GM19467 (cell line): ENCODE results near the gene CAND2.

Source experiments
- ATAC-seq: cut with Tn5 transposase; IDR thresholded peaks from one replicate; pipeline ENCODE4 v1.9.1; 2021; ENCODE audit warnings: mild to moderate bottlenecking, moderate library complexity; ENCODE audit not compliant: unreplicated experiment

The CAND2 gene

DNA sequence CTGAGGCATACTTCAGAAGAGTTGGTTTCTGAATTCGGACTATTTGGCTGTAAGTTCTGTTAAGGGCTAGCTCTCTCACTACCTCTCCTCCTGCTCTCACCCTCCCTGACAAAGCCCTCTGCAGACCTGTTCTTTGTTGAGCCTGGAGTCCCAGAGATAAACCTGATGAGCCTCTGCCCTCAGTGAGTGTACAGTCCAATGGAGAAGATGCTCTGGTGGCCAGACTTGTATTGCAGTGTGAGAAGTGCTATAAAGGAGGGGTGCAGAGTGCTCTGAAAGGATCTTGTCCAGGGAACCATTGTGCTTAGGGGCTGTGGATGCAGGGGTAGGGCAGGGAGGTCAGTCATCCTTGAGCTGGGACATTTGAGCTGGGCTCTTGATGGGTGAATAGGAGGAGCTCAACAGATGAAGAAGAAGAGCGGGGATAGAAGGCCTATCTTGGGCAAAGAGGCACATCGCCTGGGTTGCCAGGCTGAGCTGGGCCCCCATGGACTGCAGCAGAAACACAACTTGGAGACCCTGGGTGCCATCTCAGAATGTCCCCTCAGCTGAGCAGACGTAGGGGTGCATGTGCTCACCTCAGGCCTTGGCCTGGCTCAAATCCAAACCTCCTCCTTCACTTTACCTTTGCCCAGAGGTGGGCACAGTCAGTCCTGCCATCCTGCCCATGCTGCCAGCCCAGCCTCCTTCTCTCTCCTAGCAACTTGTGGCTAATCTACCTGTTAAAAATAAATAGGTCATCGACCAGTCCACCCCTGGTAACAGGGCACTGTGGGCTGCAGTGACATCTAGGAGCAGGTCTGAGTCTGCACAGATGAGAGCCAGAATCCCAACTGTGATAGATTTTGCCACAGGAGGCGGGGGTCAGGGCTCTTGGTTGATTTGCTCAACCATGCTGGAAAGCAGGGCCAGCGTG is 3.3 kb downstream of the CAND2 start:
- ATAC-seq = no peak

DNA sequence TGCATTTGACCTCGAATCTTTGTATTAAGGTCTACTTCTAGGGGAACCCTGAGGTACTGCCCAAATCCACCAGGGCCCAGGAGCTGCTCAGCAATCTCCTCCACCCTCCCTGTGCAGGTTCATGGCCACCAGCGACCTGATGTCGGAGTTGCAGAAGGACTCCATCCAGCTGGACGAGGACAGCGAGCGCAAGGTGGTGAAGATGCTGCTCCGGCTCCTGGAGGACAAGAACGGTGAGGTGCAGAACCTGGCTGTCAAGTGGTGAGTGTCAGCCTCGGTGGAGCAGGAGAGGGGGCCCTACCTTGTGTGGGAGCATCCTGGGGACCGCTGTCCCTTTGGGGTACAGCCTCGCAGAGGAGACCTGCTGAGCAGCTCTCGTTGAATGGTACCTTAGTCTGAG is 6.9 kb downstream of the CAND2 start:
- ATAC-seq = no peak

- ATAC-seq = no peak
These were observed 10.6 kb downstream of the CAND2 start for GRCh38 chr3:12807066-12807465.

DNA sequence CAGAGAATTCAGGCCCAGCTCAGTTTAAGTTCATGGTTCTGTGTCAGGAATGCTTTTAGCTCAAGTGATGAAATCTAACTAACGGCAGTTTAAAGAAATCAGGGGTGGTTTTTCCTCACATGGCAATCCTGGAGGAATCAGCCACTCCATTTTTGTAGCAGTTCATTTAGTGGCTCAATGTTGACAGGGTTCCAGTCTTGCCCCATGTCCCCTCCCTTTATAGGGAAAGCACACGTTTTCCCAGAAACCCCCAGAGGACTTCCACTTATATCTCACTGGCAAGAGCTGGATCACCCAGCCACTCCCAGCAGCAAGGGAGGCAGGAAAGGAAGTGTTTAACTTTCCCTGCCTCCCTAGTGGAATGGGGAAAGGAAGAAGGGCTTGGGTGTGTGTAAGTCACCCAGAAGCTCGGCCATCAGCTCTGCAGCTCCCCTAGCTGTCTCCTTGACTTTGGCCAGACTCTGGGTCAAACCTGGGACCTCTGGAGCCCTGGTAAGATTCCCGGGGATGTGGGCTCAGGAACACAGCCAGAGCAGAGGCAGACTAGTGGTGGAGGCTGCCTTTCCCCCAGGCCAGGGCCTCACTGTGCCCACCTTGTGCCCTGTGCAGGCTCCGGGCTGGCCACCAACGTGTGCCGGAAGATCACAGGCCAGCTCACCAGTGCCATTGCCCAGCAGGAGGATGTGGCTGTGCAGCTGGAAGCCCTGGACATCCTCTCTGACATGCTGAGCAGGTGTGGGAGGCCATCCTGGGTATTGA is 11.3 kb downstream of the CAND2 start:
- ATAC-seq = no peak

DNA sequence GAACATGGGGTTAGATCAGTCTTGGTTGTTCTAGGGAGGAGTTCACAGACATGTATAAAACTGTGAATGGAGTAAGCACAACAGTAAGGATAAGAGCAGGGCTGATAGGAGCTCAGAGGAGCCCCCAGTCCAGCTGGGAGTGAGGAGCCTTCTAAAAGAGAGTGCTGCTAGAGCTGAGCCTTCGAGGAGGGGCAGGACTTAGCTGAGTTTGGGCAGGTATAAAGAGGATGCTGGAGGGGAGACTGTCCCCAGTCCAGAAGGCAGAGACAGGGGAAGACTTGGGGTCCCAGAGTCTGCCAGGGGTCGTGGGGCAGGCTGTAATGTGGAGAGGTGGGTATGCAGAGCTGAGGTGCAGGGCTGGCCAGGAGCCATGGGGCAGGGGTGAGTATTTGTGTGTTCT is 12.1 kb downstream of the CAND2 start:
- no peak for ATAC-seq

GRCh38 chr3:12809001-12809400 is 12.5 kb downstream of the CAND2 start:
- ATAC-seq = no peak

- no peak for ATAC-seq
These were observed 13.0 kb downstream of the CAND2 start for GRCh38 chr3:12809435-12809834.

DNA sequence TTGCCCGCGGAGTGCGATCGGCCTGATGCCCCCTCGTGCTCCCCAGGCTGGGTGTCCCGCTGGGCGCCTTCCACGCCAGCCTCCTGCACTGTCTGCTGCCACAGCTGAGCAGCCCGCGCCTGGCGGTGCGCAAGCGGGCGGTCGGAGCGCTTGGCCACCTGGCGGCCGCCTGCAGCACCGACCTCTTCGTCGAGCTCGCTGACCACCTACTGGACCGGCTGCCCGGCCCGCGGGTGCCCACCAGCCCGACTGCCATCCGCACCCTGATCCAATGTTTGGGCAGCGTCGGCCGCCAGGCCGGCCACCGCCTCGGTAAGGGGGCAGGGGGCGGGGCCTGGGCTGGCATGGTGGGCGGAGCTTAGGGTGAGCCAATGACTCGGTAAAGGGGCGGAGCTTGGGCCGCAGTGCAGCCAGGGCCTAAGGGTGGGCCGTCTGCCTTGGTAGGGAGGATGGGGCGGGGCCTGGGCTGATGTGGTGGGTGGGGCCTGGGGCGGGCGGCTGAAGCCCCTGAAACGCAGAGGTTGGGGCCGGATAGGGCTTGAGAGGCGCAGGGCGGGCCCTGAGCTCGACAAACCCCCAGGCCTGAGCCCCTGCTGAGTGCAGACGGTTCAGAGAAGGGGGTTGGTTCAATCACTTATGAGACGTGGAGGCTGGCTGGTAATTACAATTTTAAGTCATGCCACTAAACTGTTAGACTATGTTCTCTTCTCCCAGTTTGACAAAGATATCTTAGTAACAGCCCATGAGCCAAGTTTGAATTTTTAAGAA is 13.7 kb downstream of the CAND2 start:
- ATAC-seq = peak; percentile 99

- ATAC-seq = no peak
These were observed 14.5 kb downstream of the CAND2 start for GRCh38 chr3:12810961-12811360.

DNA sequence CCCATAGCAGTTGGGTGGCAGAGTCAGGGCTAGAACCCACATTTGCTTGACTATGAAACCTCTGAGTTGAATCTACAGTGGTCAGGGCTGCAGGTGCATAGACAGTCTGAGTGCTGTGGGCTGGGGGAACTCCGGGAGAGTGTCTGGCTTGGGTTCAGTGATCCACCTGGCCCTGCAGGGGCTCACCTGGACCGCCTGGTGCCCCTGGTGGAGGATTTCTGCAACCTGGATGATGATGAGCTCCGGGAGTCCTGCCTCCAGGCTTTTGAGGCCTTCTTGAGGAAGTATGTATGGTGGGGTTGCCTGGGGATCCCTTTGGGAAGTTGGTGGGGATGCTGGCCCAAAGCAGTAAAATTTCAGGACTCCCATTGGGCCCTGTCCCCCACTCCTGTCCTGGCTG is 16.3 kb downstream of the CAND2 start:
- no peak for ATAC-seq

GRCh38 chr3:12813967-12814366 is 17.5 kb downstream of the CAND2 start:
- ATAC-seq = no peak

- ATAC-seq = no peak
These were observed 18.6 kb downstream of the CAND2 start for GRCh38 chr3:12815078-12815477.

DNA sequence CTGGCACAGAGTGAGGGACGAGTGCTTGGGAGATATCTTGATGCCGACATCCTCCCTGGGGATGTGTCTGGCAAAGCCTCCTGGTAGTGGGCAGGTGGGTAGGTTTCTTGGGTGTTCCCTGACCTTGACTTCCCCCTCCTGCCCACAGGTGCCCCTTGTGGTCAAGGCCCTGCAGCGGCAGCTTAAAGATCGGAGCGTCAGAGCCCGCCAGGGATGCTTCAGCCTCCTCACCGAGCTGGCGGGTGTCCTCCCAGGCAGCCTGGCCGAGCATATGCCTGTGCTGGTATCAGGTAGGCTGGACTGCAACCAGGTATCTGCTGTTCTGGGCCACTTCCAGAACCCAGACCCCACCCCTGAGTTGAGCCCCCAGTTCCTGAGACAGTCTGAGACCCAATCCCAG is 19.2 kb downstream of the CAND2 start:
- ATAC-seq = no peak

DNA sequence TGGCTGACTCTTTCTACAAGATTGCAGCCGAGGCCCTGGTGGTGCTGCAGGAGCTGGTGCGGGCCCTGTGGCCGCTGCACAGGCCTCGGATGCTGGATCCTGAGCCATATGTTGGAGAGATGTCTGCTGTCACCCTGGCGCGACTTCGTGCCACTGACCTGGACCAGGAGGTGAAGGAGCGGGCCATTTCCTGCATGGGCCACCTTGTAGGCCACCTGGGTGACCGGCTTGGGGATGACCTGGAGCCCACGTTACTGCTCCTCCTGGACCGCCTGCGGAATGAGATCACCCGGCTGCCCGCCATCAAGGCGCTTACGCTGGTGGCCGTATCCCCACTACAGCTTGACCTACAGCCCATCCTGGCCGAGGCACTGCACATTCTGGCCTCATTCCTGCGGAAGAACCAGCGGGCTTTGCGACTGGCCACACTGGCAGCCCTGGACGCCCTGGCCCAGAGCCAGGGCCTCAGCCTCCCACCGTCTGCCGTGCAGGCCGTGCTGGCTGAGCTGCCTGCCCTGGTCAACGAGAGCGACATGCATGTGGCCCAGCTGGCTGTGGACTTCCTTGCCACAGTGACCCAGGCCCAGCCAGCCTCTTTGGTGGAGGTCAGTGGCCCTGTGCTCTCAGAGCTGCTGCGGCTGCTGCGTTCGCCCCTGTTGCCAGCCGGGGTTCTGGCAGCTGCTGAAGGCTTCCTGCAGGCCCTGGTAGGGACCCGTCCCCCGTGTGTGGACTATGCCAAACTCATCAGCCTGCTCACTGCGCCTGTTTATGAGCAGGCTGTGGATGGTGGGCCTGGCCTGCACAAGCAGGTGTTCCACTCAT is 20.3 kb downstream of the CAND2 start:
- no peak for ATAC-seq

DNA sequence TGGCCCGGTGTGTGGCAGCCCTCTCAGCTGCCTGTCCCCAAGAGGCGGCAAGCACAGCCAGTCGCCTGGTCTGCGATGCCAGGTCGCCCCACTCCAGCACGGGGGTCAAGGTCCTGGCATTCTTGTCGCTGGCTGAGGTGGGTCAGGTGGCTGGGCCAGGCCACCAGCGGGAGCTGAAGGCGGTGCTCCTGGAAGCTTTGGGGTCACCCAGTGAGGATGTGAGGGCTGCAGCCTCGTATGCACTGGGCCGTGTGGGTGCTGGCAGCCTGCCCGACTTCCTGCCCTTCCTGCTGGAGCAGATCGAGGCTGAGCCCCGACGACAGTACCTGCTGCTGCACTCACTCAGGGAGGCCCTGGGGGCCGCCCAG is 20.8 kb downstream of the CAND2 start:
- no peak for ATAC-seq

DNA sequence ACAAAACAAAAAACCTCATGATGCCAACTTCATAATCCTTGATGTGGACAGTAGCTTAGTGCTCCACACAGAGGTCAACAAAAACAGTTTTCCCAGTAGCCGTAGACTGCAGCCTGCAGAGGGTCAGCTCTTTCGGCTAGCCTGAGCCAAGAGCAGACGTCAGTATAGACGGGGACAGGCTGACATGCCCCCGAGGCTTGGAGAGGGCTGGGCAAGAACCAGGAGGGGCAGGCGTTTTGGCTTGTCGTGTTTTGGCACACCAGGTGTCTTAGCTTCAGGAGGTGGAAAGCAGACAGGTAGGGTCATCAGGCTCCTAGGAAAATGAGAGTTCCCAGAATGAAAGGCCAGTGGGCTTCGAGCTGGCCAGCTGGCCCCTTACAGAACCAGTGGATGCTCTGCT is 21.8 kb downstream of the CAND2 start:
- ATAC-seq = no peak

DNA sequence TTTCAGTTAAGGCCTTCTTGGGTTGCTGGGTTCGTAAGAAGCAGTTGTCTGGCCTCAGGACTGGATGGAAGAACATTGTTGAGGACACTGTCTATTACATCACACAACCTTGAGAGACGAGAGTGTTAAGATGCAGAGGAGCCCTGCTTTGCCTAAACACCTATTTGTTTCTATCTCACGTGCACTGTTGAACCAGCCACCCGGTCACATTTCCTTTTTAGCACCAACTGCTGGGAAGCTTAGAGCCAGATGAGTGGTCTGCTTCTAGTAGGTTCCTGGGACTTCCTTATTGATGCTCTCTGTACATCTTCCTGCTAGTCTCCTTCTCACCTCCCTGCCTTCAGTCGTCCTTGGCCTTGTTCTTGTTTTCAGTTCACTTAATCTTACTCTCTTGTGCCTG is 22.3 kb downstream of the CAND2 start:
- no peak for ATAC-seq

DNA sequence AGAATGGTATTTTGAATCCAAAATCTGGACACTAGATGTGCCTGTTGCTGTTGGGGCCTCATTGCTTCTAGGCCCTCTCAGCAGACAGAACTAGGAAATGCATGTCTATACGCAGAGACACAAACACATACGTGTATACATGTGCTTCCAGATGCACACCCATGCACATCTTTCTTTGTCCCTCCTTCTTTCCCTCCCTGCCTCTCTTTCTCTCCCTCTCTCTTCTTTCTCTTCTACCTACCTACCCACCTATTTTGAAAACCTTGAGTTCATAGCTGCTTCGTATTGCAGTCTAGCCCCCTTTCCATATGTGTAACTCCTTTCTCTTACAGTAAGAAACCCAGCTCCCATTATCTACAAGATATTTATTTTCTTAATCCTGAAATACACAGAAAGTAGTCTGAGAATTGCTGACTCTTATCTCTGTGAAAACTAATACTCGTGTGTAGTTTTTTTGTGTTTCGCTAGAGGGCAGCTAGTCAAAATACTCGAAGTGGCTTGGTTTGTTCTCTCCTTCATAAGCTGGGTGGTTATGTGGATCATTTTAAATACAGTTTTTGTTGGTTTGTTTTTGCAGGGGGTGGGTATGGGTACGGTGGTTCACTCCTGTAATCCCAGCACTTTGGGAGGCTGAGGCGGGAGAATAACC is 26.4 kb downstream of the CAND2 start:
- ATAC-seq = no peak

DNA sequence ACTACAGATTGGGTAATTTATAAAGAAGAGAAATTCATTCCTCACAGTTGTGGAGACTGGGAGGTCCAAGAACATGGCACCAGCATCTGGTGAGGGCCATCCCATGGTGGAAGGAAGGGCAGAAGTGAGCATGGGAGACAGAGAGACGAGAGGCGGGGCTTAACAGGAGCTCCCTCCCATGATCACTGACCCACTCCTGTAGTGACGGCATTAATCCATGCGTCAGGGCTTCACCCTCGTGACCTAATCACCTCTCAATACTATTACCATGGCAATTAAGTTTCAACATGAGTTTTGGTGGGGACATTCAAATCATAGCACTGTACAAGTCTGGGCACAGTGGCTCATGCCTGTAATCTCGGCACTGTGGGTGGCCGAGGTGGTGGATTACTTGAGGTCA is 27.8 kb downstream of the CAND2 start:
- no peak for ATAC-seq

GRCh38 chr3:12825156-12825555 is 28.7 kb downstream of the CAND2 start:
- ATAC-seq = no peak
